Lower leg skin (tissue), 3 donors: Measurements from ENCODE around the gene ADISSP.

ENCODE experiments used
- CTCF ChIP-seq, 3 donors: fragments of 450-650 bp; IDR thresholded peaks; one replicate each; pipeline ENCODE4 v1.5.1; 2016; ENCODE audit warnings: antibody characterized with exemption in 3 of 3, mild to moderate bottlenecking in 3 of 3, moderate library complexity in 2 of 3
- POLR2A ChIP-seq, 2 donors: fragments of 450-650 bp; IDR thresholded peaks; one replicate each; pipeline ENCODE4 v1.6.1; 2016 to 2017; ENCODE audit warnings: antibody characterized with exemption in 2 of 2, mild to moderate bottlenecking in 1 of 2, moderate library complexity in 1 of 2

GRCh38 chr20:3747471-3747870 lies 20.1 kb downstream of the ADISSP start:
- TF ChIP-seq CTCF (IDR thresholded peaks at IDR 0.05) (no peak), POLR2A (IDR thresholded peaks at IDR 0.05) (no peak)
